ENCODE results near the gene UBL7. TPM values are rescaled to one million over a fixed set of nuclear protein-coding genes. Genes with fewer than 3 reads are reported as not detected.

Gene UBL7, protein sequence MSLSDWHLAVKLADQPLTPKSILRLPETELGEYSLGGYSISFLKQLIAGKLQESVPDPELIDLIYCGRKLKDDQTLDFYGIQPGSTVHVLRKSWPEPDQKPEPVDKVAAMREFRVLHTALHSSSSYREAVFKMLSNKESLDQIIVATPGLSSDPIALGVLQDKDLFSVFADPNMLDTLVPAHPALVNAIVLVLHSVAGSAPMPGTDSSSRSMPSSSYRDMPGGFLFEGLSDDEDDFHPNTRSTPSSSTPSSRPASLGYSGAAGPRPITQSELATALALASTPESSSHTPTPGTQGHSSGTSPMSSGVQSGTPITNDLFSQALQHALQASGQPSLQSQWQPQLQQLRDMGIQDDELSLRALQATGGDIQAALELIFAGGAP
- 53.8 and 64.2 TPM in 2 replicates for total RNA-seq

DNA sequence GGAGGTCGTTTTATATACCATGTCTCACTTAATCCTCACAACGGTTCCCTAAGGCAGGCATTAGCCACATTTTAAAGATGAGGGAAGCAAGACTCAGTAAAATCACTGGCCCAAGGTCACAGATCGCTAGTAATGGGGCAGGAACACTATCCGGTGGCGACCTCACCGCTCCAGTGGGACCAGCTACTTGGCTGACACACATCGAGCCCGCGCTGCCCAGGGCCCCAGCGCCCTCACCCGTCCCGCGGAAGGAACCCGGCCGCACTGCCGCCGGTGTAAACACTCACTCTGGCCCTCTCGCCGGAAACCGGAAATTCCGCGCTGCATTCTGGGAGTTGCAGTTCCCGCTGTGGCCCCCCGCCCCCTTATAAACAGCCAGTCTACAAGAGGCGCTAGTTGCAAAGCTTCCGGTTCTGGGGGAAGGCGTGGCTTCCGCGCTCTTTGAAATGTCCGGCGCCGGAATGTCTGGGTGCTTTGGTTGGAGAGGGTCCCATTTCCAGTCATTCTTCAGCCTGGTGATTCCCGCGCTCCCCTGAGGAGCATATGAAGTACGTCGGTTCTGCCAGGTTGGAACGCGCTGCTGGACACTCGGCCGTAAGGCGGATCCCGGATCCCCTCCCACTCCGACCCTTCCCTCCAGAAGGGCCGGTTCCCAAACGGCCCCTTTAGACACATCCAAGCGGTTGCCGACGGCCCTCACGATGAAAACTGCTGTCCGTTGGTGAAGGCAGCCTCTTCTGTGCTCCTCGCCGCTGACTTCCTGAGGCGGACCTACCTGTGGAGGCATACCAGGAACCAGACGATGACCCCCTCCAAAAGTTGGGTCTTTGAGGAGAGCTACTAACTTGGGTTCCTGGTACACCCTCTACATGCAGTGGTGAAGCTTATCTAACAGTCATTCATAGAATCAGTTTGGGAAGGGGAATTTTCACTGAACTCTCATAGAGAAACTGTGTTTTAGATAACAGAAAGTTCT, at the start of gene UBL7:
Gene UBL7, minus strand, starts transcription at position 290 of the 976 bp plus-strand sequence. CDS start 2,293 bp downstream, outside the sequence.

GRCh38 chr15:74433592-74434262, 27.2 kb downstream of the UBL7 start, which contains the start of gene SEMA7A:
Gene SEMA7A, minus strand, starts transcription at chr15:74433958. Its CDS starts 40 bp downstream, at chr15:74433918.

Other genes with a start within 250 kb of the UBL7 start
- not detected in 2 replicates for gene CCDC33, start 224.8 kb downstream of the UBL7 start, total RNA-seq
- gene CYP11A1, start 93.5 kb downstream of the UBL7 start, total RNA-seq: 0.33 TPM in 1 of 2 replicates, not detected in the other
- 0.44 and 0.67 TPM in 2 replicates for gene SEMA7A, start 27.2 kb downstream of the UBL7 start, total RNA-seq
- 2.2 and 2.7 TPM in 2 replicates for gene ARID3B, start 80.1 kb upstream of the UBL7 start, total RNA-seq
- 63.9 and 64.1 TPM in 2 replicates for gene CLK3, start 154.7 kb upstream of the UBL7 start, total RNA-seq
- 15.8 and 16.1 TPM in 2 replicates for gene EDC3, start 234.9 kb upstream of the UBL7 start, total RNA-seq

Measured in mammary microvascular endothelial cell (primary cell).